ENCODE measurements around the gene SRPK2.

The SRPK2 gene

GRCh38 chr7:105087981-105088380 is 300.7 kb downstream of the SRPK2 start:
- no peak for DNase-seq

DNA sequence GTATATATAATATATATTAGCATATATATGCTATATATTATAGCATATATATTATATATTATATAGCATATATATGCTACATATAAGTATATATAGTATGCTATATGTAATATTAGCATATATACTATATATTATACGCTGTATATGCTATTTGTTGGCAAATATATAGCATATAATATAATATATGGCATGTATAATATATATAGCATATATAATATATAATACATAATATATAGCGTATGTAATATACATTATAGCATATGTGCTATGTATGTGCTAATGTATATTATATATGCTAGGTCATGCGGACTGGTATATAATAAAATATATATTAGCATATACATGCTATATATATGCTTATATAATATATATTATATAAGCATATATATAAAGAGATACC is 301.9 kb downstream of the SRPK2 start:
- no peak for DNase-seq

GRCh38 chr7:105084581-105084980 is 304.1 kb downstream of the SRPK2 start:
- no peak for DNase-seq

DNA sequence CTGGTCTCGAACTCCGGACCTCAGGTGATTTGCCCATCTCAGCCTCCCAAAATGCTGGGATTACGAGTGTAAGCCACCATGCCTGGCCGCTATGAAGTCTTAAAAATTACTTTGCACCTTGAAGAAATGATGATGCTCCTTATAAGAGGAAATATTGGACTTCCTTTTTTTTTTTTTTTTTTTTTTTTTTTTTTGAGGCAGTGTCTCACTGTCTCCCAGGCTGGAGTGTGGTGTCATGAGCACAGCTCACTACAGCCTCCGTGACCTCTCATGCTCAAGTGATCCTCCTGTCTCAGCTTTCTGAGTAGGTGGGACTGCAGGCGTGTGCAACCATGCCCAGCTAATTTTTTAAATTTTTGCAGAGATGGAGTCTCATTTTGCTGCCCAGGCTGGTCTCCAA is 309.4 kb downstream of the SRPK2 start:
- no peak for DNase-seq

- no peak for DNase-seq
Measured at GRCh38 chr7:105073143-105073542, 315.6 kb downstream of the SRPK2 start.

DNA sequence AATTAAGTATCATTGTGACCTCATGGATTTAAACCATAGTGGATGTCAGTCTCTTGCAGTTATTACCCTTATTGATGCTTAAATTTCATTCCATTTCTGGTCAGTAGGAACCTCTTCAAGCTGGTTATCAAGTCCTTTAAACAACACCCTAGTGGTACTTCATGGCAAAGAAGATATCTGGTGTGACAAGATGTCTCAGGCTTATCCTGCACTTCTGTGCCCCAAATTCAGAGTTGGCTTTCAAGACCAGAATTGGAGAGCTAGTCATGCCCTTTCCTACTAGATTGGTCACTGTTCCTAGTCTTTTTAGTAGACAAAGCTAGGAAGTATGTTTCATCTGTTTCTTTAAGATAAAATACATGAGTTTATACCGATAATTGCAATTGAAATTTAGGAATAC is 319.8 kb downstream of the SRPK2 start:
- DNase-seq = no peak

DNA sequence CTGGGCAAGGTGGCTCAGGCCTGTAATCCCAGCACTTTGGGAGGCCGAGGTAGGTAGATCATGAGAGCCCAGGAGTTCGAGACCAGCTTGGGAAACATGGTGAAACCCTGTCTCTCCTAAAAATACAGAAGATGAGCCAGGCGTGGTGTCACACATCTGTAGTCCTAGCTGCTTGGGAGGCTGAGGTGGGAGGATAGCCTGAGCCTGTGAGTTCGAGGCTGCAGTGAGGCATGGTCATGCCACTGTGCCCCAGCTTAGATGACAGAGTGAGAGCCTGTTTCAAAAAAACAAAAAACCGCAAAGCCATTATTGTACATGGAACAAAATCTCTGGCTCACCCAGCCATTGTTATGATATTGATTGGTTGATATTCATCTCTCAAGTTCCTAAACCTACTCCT is 321.0 kb downstream of the SRPK2 start:
- DNase-seq = no peak
